Kidney (tissue), 14 donors: ENCODE data around the gene TCERG1L. TPM values are rescaled to one million over a fixed set of nuclear protein-coding genes. Genes with fewer than 3 reads are reported as not detected.

Experiments
- DNase-seq, 5 donors: peaks; one replicate each; pipeline ENCODE4 v3.0.0-alpha.2; 2013 to 2020
- FAIRE-seq: peaks from 2 replicates; lab custom pipeline; 2012; peaks lifted over from hg19 to GRCh38; lab: Jason Lieb, UNC
- H3K27ac ChIP-seq, 2 donors: one replicate each; pipeline ENCODE4 v1.7.0; 2013; ENCODE audit warnings: low read depth in 2 of 2, low read length in 2 of 2, inconsistent platforms in 1 of 2
- H3K27me3 ChIP-seq: one replicate; pipeline ENCODE4 v1.7.1; 2013; ENCODE audit warnings: low read length, inconsistent platforms; ENCODE audit not compliant: control insufficient read depth, insufficient read depth
- H3K36me3 ChIP-seq, 3 donors: one replicate each; pipeline versions ENCODE4 v1.7.0 to v1.7.1; 2013; ENCODE audit warnings: low read length in 3 of 3, control low read depth in 1 of 3, inconsistent platforms in 1 of 3; ENCODE audit not compliant: insufficient read depth in 3 of 3, control insufficient read depth in 2 of 3
- H3K4me1 ChIP-seq, 3 donors: one replicate each; pipeline versions ENCODE4 v1.7.0 to v1.7.1; 2013; ENCODE audit warnings: low read length in 3 of 3, inconsistent platforms in 1 of 3, low read depth in 1 of 3; ENCODE audit not compliant: control insufficient read depth in 2 of 3, insufficient read depth in 2 of 3
- H3K4me3 ChIP-seq, 3 donors: one replicate each; pipeline versions ENCODE4 v1.7.0 to v1.8.1; 2013; ENCODE audit warnings: low read length in 3 of 3, control low read depth in 1 of 3, inconsistent platforms in 1 of 3
- H3K9ac ChIP-seq, 3 donors: one replicate each; pipeline versions ENCODE4 v1.7.0 to v1.7.1; 2013; ENCODE audit warnings: low read length in 3 of 3, control low read depth in 1 of 3, inconsistent platforms in 1 of 3
- H3K9me3 ChIP-seq, 3 donors: one replicate each; pipeline versions ENCODE4 v1.7.0 to v1.7.1; 2013; ENCODE audit warnings: low read length in 3 of 3, control low read depth in 1 of 3, inconsistent platforms in 1 of 3; ENCODE audit not compliant: control insufficient read depth in 2 of 3, insufficient read depth in 1 of 3
- intact Hi-C: fragments of 100-400 bp; cut with DNase I; formaldehyde crosslinking; loops from one replicate; pipeline ENCODE4 v1.11.1; 2022
- polyA plus RNA-seq: library from polyadenylated mRNA; stranded (reverse); fragments of 350-450 nt; fragmentation: Illumina TruSeq; extraction: RNeasy Lipid Tissue Mini Kit (QIAGEN cat#74804); gene quantifications from one replicate; pipeline ENCODE4 v1.2.3, GENCODE V29; 2014; ENCODE audit warnings: low read depth, low replicate concordance; ENCODE audit not compliant: insufficient read depth
- total RNA-seq: library from RNA; stranded (reverse); fragmentation: NEBNext Ultra II Directional; extraction: Animal tissue kit (Norgen Biotek cat#: 25700); gene quantifications from one replicate; pipeline ENCODE4 v1.2.1, GENCODE V29; 2021
- TF ChIP-seq, protein P1 (sequence below): IDR thresholded peaks from 3 replicates; pipeline ENCODE4 v1.5.1; 2012; ENCODE audit warnings: mild to moderate bottlenecking, moderate library complexity, borderline replicate concordance; ENCODE audit not compliant: insufficient read depth; ENCODE audit errors: extremely low read depth
- donor health status: control.
- donor health status: control.
- donor health status: control.
- donor health status: control.
- donor health status: control.
- donor health status: DM: yes; HTN: yes; CAD: no.
- donor health status: Normal renal cell carcinoma (clear cell type).

Gene TCERG1L
- total and polyA plus RNA-seq, 2 donors from 2014 or later = not detected

DNA sequence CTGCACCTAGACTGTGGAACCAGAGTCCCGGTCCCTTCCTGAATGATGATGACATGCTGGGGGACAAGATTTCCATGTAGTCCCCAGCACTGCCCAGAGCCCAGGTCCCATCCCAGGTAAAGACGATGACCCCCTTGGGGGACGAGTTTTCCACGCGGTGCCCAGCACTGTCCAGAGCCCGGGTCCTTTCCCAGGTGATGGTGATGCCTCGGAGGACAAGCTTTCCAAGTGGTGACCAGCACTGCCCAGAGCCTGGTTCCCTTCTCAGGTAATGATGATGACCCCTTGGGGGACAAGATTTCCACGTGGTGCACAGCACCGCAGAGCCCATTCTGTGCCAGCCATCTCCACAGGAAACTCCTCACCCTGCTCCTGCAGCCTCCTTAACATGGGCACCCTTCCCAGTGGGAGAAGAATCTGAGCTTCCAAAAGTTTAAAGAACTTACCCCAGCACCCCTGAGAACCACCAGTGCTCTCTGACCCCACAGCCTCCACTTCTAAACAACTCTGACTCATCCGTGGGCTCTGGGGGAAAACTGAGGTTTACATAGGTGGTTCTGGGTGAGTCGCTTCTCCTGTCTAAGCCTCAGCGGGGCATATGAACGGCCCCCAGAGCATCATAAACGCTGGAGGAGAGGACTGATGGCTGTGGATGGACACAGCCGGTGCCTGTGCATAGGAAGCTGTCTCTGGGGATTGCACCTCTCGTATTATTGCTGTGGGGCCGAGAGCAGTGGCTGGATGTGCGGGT lies 233.2 kb downstream of the TCERG1L start:
- TF ChIP-seq, protein P1, sequence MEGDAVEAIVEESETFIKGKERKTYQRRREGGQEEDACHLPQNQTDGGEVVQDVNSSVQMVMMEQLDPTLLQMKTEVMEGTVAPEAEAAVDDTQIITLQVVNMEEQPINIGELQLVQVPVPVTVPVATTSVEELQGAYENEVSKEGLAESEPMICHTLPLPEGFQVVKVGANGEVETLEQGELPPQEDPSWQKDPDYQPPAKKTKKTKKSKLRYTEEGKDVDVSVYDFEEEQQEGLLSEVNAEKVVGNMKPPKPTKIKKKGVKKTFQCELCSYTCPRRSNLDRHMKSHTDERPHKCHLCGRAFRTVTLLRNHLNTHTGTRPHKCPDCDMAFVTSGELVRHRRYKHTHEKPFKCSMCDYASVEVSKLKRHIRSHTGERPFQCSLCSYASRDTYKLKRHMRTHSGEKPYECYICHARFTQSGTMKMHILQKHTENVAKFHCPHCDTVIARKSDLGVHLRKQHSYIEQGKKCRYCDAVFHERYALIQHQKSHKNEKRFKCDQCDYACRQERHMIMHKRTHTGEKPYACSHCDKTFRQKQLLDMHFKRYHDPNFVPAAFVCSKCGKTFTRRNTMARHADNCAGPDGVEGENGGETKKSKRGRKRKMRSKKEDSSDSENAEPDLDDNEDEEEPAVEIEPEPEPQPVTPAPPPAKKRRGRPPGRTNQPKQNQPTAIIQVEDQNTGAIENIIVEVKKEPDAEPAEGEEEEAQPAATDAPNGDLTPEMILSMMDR = no peak
- no peak overlapping the region for H3K4me3 ChIP-seq
- H3K4me1 ChIP-seq = no peaks in the 10 kb centered on the region
- H3K36me3 ChIP-seq = no peaks in the 10 kb centered on the region
- intact Hi-C loops = no loop called here
- FAIRE-seq (no peak), DNase-seq (no peak)
- no peaks in the 10 kb centered on the region for H3K9me3 ChIP-seq
- no peak overlapping the region for H3K27ac ChIP-seq
- no peaks in the 10 kb centered on the region for H3K27me3 ChIP-seq
- no peak overlapping the region for H3K9ac ChIP-seq

DNA sequence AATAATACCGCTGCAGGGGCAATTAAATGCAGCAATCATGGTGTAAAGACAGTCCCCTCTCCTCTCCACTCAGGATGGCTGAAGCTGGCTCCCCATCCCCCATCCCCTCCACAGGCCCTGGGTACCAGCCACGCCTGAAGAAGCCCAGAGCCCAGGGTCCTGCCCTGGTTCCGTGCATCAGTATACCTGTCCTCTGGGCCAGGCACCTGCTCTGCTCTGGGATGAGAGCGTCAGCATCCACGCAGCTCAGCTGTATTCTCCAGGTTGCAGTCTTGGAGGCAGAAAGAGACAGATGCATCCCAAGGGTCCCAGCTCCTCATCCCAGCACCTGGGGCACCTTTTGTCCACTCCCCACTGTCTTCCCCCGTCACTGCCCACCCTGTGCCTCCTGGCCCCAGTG lies 233.8 kb downstream of the TCERG1L start:
- DNase-seq (no peak), FAIRE-seq (no peak)
- H3K36me3 ChIP-seq = no peaks in the 10 kb centered on the region
- intact Hi-C loops = no loop called here
- H3K27me3 ChIP-seq = no peaks in the 10 kb centered on the region
- H3K4me3 ChIP-seq = no peak overlapping the region
- TF ChIP-seq, protein P1 = no peak
- no peak overlapping the region for H3K27ac ChIP-seq
- H3K4me1 ChIP-seq = no peaks in the 10 kb centered on the region
- no peak overlapping the region for H3K9ac ChIP-seq
- peaks cover 0 to under 1% (median 0%) of the 10 kb centered on the region in 3 donors for H3K9me3 ChIP-seq

DNA sequence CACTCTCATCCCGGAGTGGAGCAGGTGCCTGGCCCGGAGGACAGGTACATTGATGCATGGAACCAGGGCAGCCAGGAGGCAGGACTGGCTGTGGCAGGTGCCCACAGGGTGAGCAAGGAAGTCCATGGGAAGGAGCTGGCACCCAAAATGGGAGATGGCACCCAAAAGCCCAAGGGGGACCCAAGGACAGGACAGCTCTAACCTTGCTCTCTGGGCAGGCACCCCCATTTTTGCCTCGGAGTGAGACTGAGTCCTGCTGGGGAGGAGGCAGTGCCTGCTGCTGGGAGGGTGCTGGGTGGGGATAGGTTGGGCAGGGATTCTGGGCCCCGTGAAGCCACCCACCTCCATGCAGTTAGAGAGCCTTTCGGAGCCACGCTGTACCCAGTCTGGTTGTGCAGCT lies 234.5 kb downstream of the TCERG1L start:
- Histone ChIP-seq H3K9ac (no peak overlapping the region), H3K4me1 (no peaks in the 10 kb centered on the region), H3K27ac (no peak overlapping the region), H3K4me3 (no peak overlapping the region), H3K27me3 (no peaks in the 10 kb centered on the region), H3K9me3 (peaks cover 0 to 4% (median 0%) of the 10 kb centered on the region in 3 donors), H3K36me3 (peaks cover 0 to 2% (median 0%) of the 10 kb centered on the region in 3 donors)
- no peak for FAIRE-seq
- intact Hi-C loops = no loop called here
- TF ChIP-seq, protein P1 = no peak
- DNase-seq = no peak

DNA sequence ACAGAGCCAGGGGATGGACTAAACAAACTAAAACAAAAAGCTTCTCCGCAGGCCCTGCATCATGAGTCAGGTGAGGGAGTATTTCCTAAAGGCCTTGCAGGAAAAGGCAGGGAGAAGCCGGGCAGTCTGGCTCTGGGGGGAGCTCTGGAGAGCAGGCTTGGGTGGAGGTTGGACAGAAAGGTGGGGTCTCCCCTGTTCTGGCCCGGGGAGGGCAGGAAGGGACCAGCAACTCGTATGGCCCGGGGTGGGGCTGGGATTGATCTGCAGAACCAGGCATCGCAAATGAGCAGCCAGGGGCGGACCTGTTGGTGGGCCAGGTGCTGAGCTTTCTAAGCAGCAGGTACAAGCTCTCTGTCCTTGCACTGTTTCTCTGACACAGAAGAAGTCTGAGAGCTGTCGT lies 235.2 kb downstream of the TCERG1L start:
- Histone ChIP-seq H3K4me3 (no peak overlapping the region), H3K27ac (no peak overlapping the region), H3K9ac (no peak overlapping the region), H3K36me3 (peaks cover 0 to 2% (median 0%) of the 10 kb centered on the region in 3 donors), H3K27me3 (no peaks in the 10 kb centered on the region), H3K4me1 (no peaks in the 10 kb centered on the region), H3K9me3 (peaks cover 0 to 4% (median 0%) of the 10 kb centered on the region in 3 donors)
- TF ChIP-seq, protein P1 = no peak
- DNase-seq = no peak
- intact Hi-C loops = no loop called here
- FAIRE-seq = no peak
